GM23338 (cell line): ENCODE results near the gene KRTAP12-1. TPM values are rescaled to one million over a fixed set of nuclear protein-coding genes. Genes with fewer than 3 reads are reported as not detected.

Source experiments
- ATAC-seq: fragments of 200-7000 bp; cut with Tn5 transposase; 3 replicates; pipeline ENCODE4 v1.9.1; 2020
- DNase-seq: peaks from one replicate; pipeline ENCODE4 v3.0.0-alpha.2; 2015; ENCODE audit warnings: low spot score
- H2AFZ ChIP-seq: fragments of 200-600 bp; sonication (generic); 2 replicates; pipeline ENCODE4 v1.8.0; 2016; ENCODE audit warnings: antibody characterized with exemption, mild to moderate bottlenecking, moderate library complexity
- H3F3A ChIP-seq: fragments of 200-600 bp; sonication (generic); replicated peaks from 2 replicates; pipeline ENCODE4 v1.8.0; 2017; ENCODE audit warnings: antibody characterized with exemption, mixed run types, low read depth
- H3K27ac ChIP-seq: fragments of 200-600 bp; sonication (generic); 2 replicates; pipeline ENCODE4 v1.6.1; 2016; ENCODE audit warnings: low read depth
- H3K27me3 ChIP-seq: fragments of 200-600 bp; sonication (generic); 2 replicates; pipeline ENCODE4 v1.8.0; 2016; ENCODE audit warnings: mild to moderate bottlenecking, mixed run types, moderate library complexity; ENCODE audit not compliant: insufficient read depth
- H3K36me3 ChIP-seq: fragments of 200-600 bp; sonication (generic); 2 replicates; pipeline ENCODE4 v1.8.0; 2016; ENCODE audit warnings: mild to moderate bottlenecking; ENCODE audit not compliant: insufficient read depth
- H3K4me1 ChIP-seq: fragments of 200-600 bp; sonication (generic); 2 replicates; pipeline ENCODE4 v1.8.0; 2016; ENCODE audit warnings: mild to moderate bottlenecking, moderate library complexity; ENCODE audit not compliant: insufficient read depth
- H3K4me2 ChIP-seq: fragments of 200-600 bp; sonication (generic); 2 replicates; pipeline ENCODE4 v1.7.1; 2017; ENCODE audit warnings: mixed run types
- H3K4me3 ChIP-seq: fragments of 200-600 bp; sonication (generic); 2 replicates; pipeline ENCODE4 v1.6.1; 2016; ENCODE audit warnings: mixed run types
- H3K79me2 ChIP-seq: fragments of 200-600 bp; sonication (generic); replicated peaks from 2 replicates; pipeline ENCODE4 v1.8.0; 2017; ENCODE audit warnings: mild to moderate bottlenecking; ENCODE audit not compliant: insufficient read depth
- H3K9me2 ChIP-seq: fragments of 200-600 bp; sonication (generic); 2 replicates; pipeline ENCODE4 v1.8.0; 2017; ENCODE audit not compliant: insufficient read depth
- H4K20me1 ChIP-seq: fragments of 200-600 bp; sonication (generic); replicated peaks from 2 replicates; pipeline ENCODE4 v1.8.0; 2017; ENCODE audit warnings: mild to moderate bottlenecking; ENCODE audit not compliant: insufficient read depth
- H3K27ac Mint-ChIP-seq: 2 replicates; pipeline ENCODE4 v1.8.0; 2020; ENCODE audit warnings: inconsistent platforms, mild to moderate bottlenecking, moderate library complexity, mixed read lengths
- H3K27me3 Mint-ChIP-seq: 3 replicates; pipeline ENCODE4 v1.8.0; 2022; ENCODE audit warnings: low read depth, mild to moderate bottlenecking, moderate library complexity, mixed read lengths, inconsistent platforms; ENCODE audit not compliant: insufficient read depth, poor library complexity
- H3K36me3 Mint-ChIP-seq: 3 replicates; pipeline ENCODE4 v1.8.0; 2021; ENCODE audit warnings: low read depth, mild to moderate bottlenecking, inconsistent platforms, moderate library complexity, mixed read lengths
- H3K4me1 Mint-ChIP-seq: 3 replicates; pipeline ENCODE4 v1.8.0; 2020; ENCODE audit warnings: mild to moderate bottlenecking, inconsistent platforms, mixed read lengths
- H3K4me3 Mint-ChIP-seq: 3 replicates; pipeline ENCODE4 v1.8.0; 2021; ENCODE audit warnings: moderate library complexity, mild to moderate bottlenecking, inconsistent platforms, mixed read lengths
- H3K9me3 Mint-ChIP-seq: 3 replicates; pipeline ENCODE4 v1.8.0; 2020; ENCODE audit warnings: moderate library complexity, mild to moderate bottlenecking, inconsistent platforms, mixed read lengths
- CREB1 ChIP-seq: fragments of 250-450 bp; sonication (Bioruptor Pico); IDR thresholded peaks from 2 replicates; pipeline ENCODE4 v1.5.0; 2020; ENCODE audit warnings: low read depth, mild to moderate bottlenecking, moderate library complexity
- ETS1 ChIP-seq: IDR thresholded peaks from 2 replicates; pipeline ENCODE4 v1.6.1; 2016; ENCODE audit warnings: antibody characterized with exemption
- EZH2 ChIP-seq: fragments of 200-600 bp; sonication (generic); IDR thresholded peaks from one replicate; pipeline ENCODE4 v1.8.0; 2017; ENCODE audit warnings: antibody characterized with exemption, mild to moderate bottlenecking, low read depth; ENCODE audit not compliant: unreplicated experiment
- EZH2phosphoT487 ChIP-seq: fragments of 200-600 bp; sonication (generic); IDR thresholded peaks from one replicate; pipeline ENCODE4 v1.8.1; 2018; ENCODE audit warnings: antibody characterized with exemption; ENCODE audit not compliant: unreplicated experiment
- JUNB ChIP-seq: IDR thresholded peaks from one replicate; pipeline ENCODE4 v1.6.1; 2016; ENCODE audit warnings: antibody characterized with exemption; ENCODE audit not compliant: unreplicated experiment
- NANOG ChIP-seq: IDR thresholded peaks from 2 replicates; pipeline ENCODE4 v1.6.1; 2016; ENCODE audit warnings: antibody characterized with exemption, borderline replicate concordance
- POLR2AphosphoS5 ChIP-seq: IDR thresholded peaks from 2 replicates; pipeline ENCODE4 v1.6.1; 2016; ENCODE audit warnings: antibody characterized with exemption, low read depth
- STAT1 ChIP-seq: IDR thresholded peaks from one replicate; pipeline ENCODE4 v1.6.1; 2016; ENCODE audit warnings: antibody characterized with exemption; ENCODE audit not compliant: unreplicated experiment
- ZNF114 ChIP-seq: fragments of 250-450 bp; sonication (Bioruptor Pico); IDR thresholded peaks from 2 replicates; pipeline ENCODE4 v1.5.0; 2020; ENCODE audit warnings: mild to moderate bottlenecking, moderate library complexity
- ZNF331 ChIP-seq: fragments of 250-450 bp; sonication (Bioruptor Pico); IDR thresholded peaks from 2 replicates; pipeline ENCODE4 v1.5.0; 2020; ENCODE audit warnings: low read depth, mild to moderate bottlenecking, moderate library complexity
- ZNF462 ChIP-seq: fragments of 250-450 bp; sonication (Bioruptor Pico); IDR thresholded peaks from 2 replicates; pipeline ENCODE4 v1.5.0; 2020; ENCODE audit warnings: mild to moderate bottlenecking, moderate library complexity
- polyA plus RNA-seq: library from polyadenylated mRNA; unstranded; fragments of >200 nt; fragmentation: Nextera tagmentation; extraction: Ambion mirVana; gene quantifications from 2 replicates; pipeline ENCODE4 v1.2.1, GENCODE V29; 2016
- total RNA-seq: library from RNA; depleted of rRNA; stranded (reverse); fragments of >200 nt; shearing (Covaris generic); gene quantifications from 2 replicates; pipeline ENCODE4 v1.2.3, GENCODE V29; 2014
- TF ChIP-seq, protein P1 (sequence below): IDR thresholded peaks from one replicate; pipeline ENCODE4 v1.6.1; 2018; ENCODE audit warnings: antibody characterized with exemption; ENCODE audit not compliant: unreplicated experiment
- TF ChIP-seq, protein P2 (sequence below), 2 experiments: fragments of 200-600 bp in 1 of 2; sonication (generic) in 1 of 2; conservative IDR thresholded peaks; 2 replicates each; pipeline versions ENCODE4 v1.5.1 to v1.6.1; 2016 to 2017; ENCODE audit warnings: antibody characterized with exemption in 2 of 2, low read depth in 2 of 2, mild to moderate bottlenecking in 2 of 2, moderate library complexity in 1 of 2

KRTAP12-1 gene
- total and polyA plus RNA-seq, 2 experiments from 2014 or later: not detected

DNA sequence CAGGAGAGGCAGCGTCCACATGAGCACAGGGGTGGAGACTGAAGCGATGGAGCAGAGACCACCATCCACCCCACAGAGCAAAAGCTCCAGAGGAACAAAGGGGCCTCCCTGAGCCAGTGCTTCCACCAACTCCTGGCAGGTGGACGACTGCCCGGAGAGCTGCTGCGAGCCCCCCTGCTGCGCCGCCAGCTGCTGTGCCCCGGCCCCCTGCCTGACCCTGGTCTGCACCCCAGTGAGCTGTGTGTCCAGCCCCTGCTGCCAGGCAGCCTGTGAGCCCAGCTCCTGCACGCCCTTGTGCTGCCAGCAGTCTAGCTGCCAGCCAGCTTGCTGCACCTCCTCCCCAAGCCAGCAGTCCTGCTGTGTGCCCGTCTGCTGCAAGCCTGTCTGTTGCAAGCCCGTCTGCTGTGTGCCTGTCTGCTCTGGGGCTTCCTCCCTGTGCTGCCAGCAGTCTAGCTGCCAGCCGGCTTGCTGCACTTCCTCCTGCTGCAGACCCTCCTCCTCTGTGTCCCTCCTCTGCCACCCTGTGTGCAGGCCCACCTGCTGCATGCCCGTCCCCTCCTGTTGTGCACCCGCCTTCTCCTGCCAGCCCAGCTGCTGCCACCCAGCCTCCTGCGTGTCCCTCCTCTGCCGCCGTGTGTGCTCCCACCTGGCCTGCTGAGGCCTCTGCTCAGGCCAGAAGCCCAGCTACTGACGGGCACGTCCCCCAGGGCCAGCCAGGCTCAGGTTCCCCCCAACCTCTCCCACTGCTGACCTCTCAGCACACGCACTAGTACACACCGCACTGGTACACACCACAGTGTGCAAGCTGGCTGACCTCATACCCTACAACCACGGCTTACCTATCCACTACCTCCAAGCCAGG is 20.4 kb upstream of the KRTAP12-1 start:
- Histone ChIP-seq H3K27ac (no peak overlapping the region), H3F3A (0 out of 2 replicates have a peak, but pooled peaks cover 11% of the 10 kb centered on the region), H3K4me1 (peaks cover 43% of the 10 kb centered on the region), H3K27me3 (peaks cover 20% of the 10 kb centered on the region), H3K9me2 (no peaks in the 10 kb centered on the region), H2AFZ (no peak overlapping the region), H3K79me2 (no peaks in the 10 kb centered on the region), H3K36me3 (no peaks in the 10 kb centered on the region), H3K4me3 (no peak overlapping the region), H4K20me1 (no peaks in the 10 kb centered on the region), H3K4me2 (peak overlapping the region; percentile 76; the same call in 1 of the 2 replicates)
- Mint-ChIP-seq H3K9me3 (peaks cover 2% of the 10 kb centered on the region; the same call in 1 of the 3 replicates), H3K4me1 (peaks cover 73% of the 10 kb centered on the region), H3K4me3 (no peak overlapping the region; the same call in 2 of the 3 replicates), H3K27me3 (peaks cover 36% of the 10 kb centered on the region), H3K36me3 (no peaks in the 10 kb centered on the region), H3K27ac (peak overlapping the region; percentile 22; the same call in 1 of the 2 replicates)
- ATAC-seq: no peak
- DNase-seq: no peak
- TF ChIP-seq ZNF114 (CRISPR knock-in tag) (no peak), STAT1 (no peak), ETS1 (no peak), ZNF462 (CRISPR knock-in tag) (no peak), CREB1 (CRISPR knock-in tag) (no peak), EZH2phosphoT487 (no peak), EZH2 (no peak), NANOG (no peak), ZNF331 (no peak), POLR2AphosphoS5 (no peak), JUNB (no peak)
- TF ChIP-seq, protein P1, sequence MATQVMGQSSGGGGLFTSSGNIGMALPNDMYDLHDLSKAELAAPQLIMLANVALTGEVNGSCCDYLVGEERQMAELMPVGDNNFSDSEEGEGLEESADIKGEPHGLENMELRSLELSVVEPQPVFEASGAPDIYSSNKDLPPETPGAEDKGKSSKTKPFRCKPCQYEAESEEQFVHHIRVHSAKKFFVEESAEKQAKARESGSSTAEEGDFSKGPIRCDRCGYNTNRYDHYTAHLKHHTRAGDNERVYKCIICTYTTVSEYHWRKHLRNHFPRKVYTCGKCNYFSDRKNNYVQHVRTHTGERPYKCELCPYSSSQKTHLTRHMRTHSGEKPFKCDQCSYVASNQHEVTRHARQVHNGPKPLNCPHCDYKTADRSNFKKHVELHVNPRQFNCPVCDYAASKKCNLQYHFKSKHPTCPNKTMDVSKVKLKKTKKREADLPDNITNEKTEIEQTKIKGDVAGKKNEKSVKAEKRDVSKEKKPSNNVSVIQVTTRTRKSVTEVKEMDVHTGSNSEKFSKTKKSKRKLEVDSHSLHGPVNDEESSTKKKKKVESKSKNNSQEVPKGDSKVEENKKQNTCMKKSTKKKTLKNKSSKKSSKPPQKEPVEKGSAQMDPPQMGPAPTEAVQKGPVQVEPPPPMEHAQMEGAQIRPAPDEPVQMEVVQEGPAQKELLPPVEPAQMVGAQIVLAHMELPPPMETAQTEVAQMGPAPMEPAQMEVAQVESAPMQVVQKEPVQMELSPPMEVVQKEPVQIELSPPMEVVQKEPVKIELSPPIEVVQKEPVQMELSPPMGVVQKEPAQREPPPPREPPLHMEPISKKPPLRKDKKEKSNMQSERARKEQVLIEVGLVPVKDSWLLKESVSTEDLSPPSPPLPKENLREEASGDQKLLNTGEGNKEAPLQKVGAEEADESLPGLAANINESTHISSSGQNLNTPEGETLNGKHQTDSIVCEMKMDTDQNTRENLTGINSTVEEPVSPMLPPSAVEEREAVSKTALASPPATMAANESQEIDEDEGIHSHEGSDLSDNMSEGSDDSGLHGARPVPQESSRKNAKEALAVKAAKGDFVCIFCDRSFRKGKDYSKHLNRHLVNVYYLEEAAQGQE: no peak
- TF ChIP-seq, protein P2, sequence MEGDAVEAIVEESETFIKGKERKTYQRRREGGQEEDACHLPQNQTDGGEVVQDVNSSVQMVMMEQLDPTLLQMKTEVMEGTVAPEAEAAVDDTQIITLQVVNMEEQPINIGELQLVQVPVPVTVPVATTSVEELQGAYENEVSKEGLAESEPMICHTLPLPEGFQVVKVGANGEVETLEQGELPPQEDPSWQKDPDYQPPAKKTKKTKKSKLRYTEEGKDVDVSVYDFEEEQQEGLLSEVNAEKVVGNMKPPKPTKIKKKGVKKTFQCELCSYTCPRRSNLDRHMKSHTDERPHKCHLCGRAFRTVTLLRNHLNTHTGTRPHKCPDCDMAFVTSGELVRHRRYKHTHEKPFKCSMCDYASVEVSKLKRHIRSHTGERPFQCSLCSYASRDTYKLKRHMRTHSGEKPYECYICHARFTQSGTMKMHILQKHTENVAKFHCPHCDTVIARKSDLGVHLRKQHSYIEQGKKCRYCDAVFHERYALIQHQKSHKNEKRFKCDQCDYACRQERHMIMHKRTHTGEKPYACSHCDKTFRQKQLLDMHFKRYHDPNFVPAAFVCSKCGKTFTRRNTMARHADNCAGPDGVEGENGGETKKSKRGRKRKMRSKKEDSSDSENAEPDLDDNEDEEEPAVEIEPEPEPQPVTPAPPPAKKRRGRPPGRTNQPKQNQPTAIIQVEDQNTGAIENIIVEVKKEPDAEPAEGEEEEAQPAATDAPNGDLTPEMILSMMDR (conservative IDR thresholded peaks at IDR 0.05; ENCODE audit: low read depth in 2 of 2): no peak
